ENCODE data around the gene NELL2. TPM values are rescaled to one million over a fixed set of nuclear protein-coding genes. Genes with fewer than 3 reads are reported as not detected.
"Not testable (repeated sequence)": the region's sequence is repeated elsewhere in the genome, so short reads cannot be mapped to it uniquely, and the experiment has no call there.

Gene NELL2
- polyA plus RNA-seq, 1 of the 3 experiments (the other 2 are of a cell fraction), result 0.35 TPM

DNA sequence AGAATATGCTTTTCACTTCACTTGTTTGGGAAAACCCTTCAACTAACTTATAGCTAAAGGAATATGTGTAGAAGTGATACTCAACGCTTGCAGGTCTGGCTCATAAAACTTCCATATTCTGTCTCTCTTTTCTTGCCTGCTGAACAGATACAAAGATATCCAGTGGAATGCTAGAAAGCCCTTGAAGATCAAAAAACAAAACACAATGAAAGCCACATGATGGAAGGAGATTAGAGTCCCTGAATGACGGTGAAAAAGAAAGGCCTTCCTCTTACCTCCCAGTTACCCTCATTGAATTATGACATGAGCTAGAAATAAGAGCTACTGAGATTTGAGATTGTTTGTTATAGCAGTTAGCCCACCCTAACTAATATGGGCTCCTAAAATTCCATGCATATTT is 28.2 kb upstream of the NELL2 start:
- H2AFZ ChIP-seq (ENCODE audit: low read depth), result no peak overlapping the region
- no peaks in the 10 kb centered on the region for H4K20me1 ChIP-seq (ENCODE audit: insufficient read depth)
- no peak overlapping the region for H3K9ac ChIP-seq
- no peaks in the 10 kb centered on the region for H3K79me2 ChIP-seq (ENCODE audit: insufficient read depth)
- no peaks in the 10 kb centered on the region for H3K9me2 ChIP-seq
- CTCF ChIA-PET, result interaction anchor here (1.2 kb wide), 1 partner anchor 28 kb away, joined by 3 read pairs; no protein-coding TSS in a partner anchor
- H3F3A ChIP-seq (replicated peaks; ENCODE audit: insufficient read depth), result no peaks in the 10 kb centered on the region
- no peak overlapping the region for H3K4me3 ChIP-seq (ENCODE audit: low read depth in 2 of 2, low read length in 1 of 2)
- no peak overlapping the region for H3K27ac ChIP-seq (ENCODE audit: low read depth in 2 of 2, low read length in 1 of 2)
- POLR2A ChIA-PET, result no interaction called here
- H3K36me3 ChIP-seq (replicated peaks in 1 of 2; ENCODE audit: control insufficient read depth in 1 of 2, insufficient read depth in 2 of 2, low read length in 1 of 2), result no peaks in the 10 kb centered on the region
- no peak for TF ChIP-seq SIN3A (IDR thresholded peaks at IDR 0.05; ENCODE audit: borderline replicate concordance, low read depth, low read length)
- TF ChIP-seq MXI1 (IDR thresholded peaks at IDR 0.05; ENCODE audit: low read depth, low read length), result no peak
- TF ChIP-seq GABPA (IDR thresholded peaks at IDR 0.05; ENCODE audit: low read depth), result no peak
- TF ChIP-seq, protein P1, sequence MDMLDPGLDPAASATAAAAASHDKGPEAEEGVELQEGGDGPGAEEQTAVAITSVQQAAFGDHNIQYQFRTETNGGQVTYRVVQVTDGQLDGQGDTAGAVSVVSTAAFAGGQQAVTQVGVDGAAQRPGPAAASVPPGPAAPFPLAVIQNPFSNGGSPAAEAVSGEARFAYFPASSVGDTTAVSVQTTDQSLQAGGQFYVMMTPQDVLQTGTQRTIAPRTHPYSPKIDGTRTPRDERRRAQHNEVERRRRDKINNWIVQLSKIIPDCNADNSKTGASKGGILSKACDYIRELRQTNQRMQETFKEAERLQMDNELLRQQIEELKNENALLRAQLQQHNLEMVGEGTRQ (IDR thresholded peaks at IDR 0.05; ENCODE audit: borderline replicate concordance, low read depth, low read length), result no peak
- no peak for TF ChIP-seq YY1 (IDR thresholded peaks at IDR 0.05; ENCODE audit: low read depth)
- TF ChIP-seq, protein P2, sequence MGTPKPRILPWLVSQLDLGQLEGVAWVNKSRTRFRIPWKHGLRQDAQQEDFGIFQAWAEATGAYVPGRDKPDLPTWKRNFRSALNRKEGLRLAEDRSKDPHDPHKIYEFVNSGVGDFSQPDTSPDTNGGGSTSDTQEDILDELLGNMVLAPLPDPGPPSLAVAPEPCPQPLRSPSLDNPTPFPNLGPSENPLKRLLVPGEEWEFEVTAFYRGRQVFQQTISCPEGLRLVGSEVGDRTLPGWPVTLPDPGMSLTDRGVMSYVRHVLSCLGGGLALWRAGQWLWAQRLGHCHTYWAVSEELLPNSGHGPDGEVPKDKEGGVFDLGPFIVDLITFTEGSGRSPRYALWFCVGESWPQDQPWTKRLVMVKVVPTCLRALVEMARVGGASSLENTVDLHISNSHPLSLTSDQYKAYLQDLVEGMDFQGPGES (IDR thresholded peaks at IDR 0.05; ENCODE audit: low read depth, low read length), result no peak
- no peak for TF ChIP-seq CHD2 (IDR thresholded peaks at IDR 0.05; ENCODE audit: low read length, partially characterized antibody)
- TF ChIP-seq, protein P3, sequence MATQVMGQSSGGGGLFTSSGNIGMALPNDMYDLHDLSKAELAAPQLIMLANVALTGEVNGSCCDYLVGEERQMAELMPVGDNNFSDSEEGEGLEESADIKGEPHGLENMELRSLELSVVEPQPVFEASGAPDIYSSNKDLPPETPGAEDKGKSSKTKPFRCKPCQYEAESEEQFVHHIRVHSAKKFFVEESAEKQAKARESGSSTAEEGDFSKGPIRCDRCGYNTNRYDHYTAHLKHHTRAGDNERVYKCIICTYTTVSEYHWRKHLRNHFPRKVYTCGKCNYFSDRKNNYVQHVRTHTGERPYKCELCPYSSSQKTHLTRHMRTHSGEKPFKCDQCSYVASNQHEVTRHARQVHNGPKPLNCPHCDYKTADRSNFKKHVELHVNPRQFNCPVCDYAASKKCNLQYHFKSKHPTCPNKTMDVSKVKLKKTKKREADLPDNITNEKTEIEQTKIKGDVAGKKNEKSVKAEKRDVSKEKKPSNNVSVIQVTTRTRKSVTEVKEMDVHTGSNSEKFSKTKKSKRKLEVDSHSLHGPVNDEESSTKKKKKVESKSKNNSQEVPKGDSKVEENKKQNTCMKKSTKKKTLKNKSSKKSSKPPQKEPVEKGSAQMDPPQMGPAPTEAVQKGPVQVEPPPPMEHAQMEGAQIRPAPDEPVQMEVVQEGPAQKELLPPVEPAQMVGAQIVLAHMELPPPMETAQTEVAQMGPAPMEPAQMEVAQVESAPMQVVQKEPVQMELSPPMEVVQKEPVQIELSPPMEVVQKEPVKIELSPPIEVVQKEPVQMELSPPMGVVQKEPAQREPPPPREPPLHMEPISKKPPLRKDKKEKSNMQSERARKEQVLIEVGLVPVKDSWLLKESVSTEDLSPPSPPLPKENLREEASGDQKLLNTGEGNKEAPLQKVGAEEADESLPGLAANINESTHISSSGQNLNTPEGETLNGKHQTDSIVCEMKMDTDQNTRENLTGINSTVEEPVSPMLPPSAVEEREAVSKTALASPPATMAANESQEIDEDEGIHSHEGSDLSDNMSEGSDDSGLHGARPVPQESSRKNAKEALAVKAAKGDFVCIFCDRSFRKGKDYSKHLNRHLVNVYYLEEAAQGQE (IDR thresholded peaks at IDR 0.05; ENCODE audit: low read depth, low read length), result no peak
- no peak for TF ChIP-seq FOSL2 (IDR thresholded peaks at IDR 0.05; ENCODE audit: borderline replicate concordance, low read depth)
- TF ChIP-seq, protein P4, sequence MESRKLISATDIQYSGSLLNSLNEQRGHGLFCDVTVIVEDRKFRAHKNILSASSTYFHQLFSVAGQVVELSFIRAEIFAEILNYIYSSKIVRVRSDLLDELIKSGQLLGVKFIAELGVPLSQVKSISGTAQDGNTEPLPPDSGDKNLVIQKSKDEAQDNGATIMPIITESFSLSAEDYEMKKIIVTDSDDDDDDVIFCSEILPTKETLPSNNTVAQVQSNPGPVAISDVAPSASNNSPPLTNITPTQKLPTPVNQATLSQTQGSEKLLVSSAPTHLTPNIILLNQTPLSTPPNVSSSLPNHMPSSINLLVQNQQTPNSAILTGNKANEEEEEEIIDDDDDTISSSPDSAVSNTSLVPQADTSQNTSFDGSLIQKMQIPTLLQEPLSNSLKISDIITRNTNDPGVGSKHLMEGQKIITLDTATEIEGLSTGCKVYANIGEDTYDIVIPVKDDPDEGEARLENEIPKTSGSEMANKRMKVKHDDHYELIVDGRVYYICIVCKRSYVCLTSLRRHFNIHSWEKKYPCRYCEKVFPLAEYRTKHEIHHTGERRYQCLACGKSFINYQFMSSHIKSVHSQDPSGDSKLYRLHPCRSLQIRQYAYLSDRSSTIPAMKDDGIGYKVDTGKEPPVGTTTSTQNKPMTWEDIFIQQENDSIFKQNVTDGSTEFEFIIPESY (IDR thresholded peaks at IDR 0.05; ENCODE audit: borderline replicate concordance, low read depth), result no peak
- no peak for TF ChIP-seq RXRA (IDR thresholded peaks at IDR 0.05; ENCODE audit: borderline replicate concordance, low read depth)
- DNase-seq, result no peak
- H3K4me1 ChIP-seq (ENCODE audit: control insufficient read depth in 1 of 2, insufficient read depth in 2 of 2, low read depth in 1 of 2, low read length in 1 of 2), result no peaks in the 10 kb centered on the region
- 28% methylated on average over 2 of the region's 2 CpGs for whole genome bisulfite sequencing (ENCODE audit: low lambda C conversion rate)
- H3K27me3 ChIP-seq (ENCODE audit: insufficient read depth), result no peaks in the 10 kb centered on the region
- H3K9me3 ChIP-seq, result no peaks in the 10 kb centered on the region
- no peak overlapping the region for H3K4me2 ChIP-seq

DNA sequence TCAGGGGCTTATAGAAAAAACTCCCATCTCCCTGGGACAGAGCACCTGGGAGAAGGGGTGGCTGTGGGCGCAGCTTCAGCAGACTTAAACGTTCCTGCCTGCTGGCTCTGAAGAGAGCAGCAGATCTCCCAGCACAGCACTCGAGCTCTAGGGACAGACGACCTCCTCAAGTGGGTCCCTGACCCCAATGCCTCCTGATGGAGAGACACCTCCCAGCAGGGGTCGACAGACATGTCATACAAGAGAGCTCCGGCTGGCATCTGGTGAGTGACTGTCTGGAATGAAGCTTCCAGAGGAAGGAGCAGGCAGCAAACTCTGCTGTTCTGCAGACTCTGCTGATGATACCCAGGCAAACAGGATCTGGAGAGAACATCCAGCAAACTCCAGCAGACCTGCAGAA is 22.0 kb upstream of the NELL2 start:
- H3K9ac ChIP-seq; H3K4me2 ChIP-seq; H3K9me2 ChIP-seq; H3K4me1 ChIP-seq (ENCODE audit: control insufficient read depth in 1 of 2, insufficient read depth in 2 of 2, low read depth in 1 of 2, low read length in 1 of 2); DNase-seq; POLR2A ChIA-PET; H2AFZ ChIP-seq (ENCODE audit: low read depth); H3K4me3 ChIP-seq (ENCODE audit: low read depth in 2 of 2, low read length in 1 of 2); H3F3A ChIP-seq (replicated peaks; ENCODE audit: insufficient read depth); H3K79me2 ChIP-seq (ENCODE audit: insufficient read depth); H3K27ac ChIP-seq (ENCODE audit: low read depth in 2 of 2, low read length in 1 of 2); H3K27me3 ChIP-seq (ENCODE audit: insufficient read depth); H3K36me3 ChIP-seq (replicated peaks in 1 of 2; ENCODE audit: control insufficient read depth in 1 of 2, insufficient read depth in 2 of 2, low read length in 1 of 2); H4K20me1 ChIP-seq (ENCODE audit: insufficient read depth); H3K9me3 ChIP-seq: not testable (repeated sequence)
- WGBS (ENCODE audit: low lambda C conversion rate), result 14% methylated on average over 4 of the region's 6 CpGs
- CTCF ChIA-PET, result interaction anchor here (1.5 kb wide), 1 partner anchor 24 kb away, joined by 5 read pairs; no protein-coding TSS in a partner anchor

All from SK-N-SH (cell line).